ENCODE results near the gene SYTL3.

Gene SYTL3

GRCh38 chr6:158722176-158722729, 72.4 kb downstream of the SYTL3 start:
- DNase-seq (ENCODE audit: low spot score), result no peak

GRCh38 chr6:158725704-158726103, 75.8 kb downstream of the SYTL3 start:
- DNase-seq (ENCODE audit: low spot score), result no peak

- DNase-seq (ENCODE audit: low spot score), result no peak
Measured at GRCh38 chr6:158729906-158730540, 80.2 kb downstream of the SYTL3 start.

GRCh38 chr6:158730541-158730907, 80.7 kb downstream of the SYTL3 start:
- no peak for DNase-seq (ENCODE audit: low spot score)

GRCh38 chr6:158735009-158735408, 85.2 kb downstream of the SYTL3 start:
- DNase-seq (ENCODE audit: low spot score), result no peak

- no peak for DNase-seq (ENCODE audit: low spot score)
Measured at GRCh38 chr6:158737082-158737709, 87.3 kb downstream of the SYTL3 start.

GRCh38 chr6:158737710-158738615, 88.1 kb downstream of the SYTL3 start:
- DNase-seq (ENCODE audit: low spot score), result no peak

GRCh38 chr6:158739673-158740072, 89.8 kb downstream of the SYTL3 start:
- DNase-seq (ENCODE audit: low spot score), result no peak

GRCh38 chr6:158743033-158743651, 93.3 kb downstream of the SYTL3 start:
- DNase-seq (ENCODE audit: low spot score), result no peak

- no peak for DNase-seq (ENCODE audit: low spot score)
Measured at GRCh38 chr6:158744986-158745430, 95.2 kb downstream of the SYTL3 start.

GRCh38 chr6:158751224-158751623, 101.4 kb downstream of the SYTL3 start:
- DNase-seq (ENCODE audit: low spot score), result no peak

GRCh38 chr6:158751921-158752320, 102.1 kb downstream of the SYTL3 start:
- DNase-seq (ENCODE audit: low spot score), result no peak

GRCh38 chr6:158752613-158753012, 102.8 kb downstream of the SYTL3 start:
- DNase-seq (ENCODE audit: low spot score), result peak; percentile 96

GRCh38 chr6:158753811-158754210, 104.0 kb downstream of the SYTL3 start:
- DNase-seq (ENCODE audit: low spot score), result no peak

- no peak for DNase-seq (ENCODE audit: low spot score)
Measured at GRCh38 chr6:158754738-158755137, 104.9 kb downstream of the SYTL3 start.

GRCh38 chr6:158755636-158756035, 105.8 kb downstream of the SYTL3 start:
- no peak for DNase-seq (ENCODE audit: low spot score)

- DNase-seq (ENCODE audit: low spot score), result no peak
Measured at GRCh38 chr6:158756126-158756525, 106.3 kb downstream of the SYTL3 start.

GRCh38 chr6:158756977-158757752, 107.3 kb downstream of the SYTL3 start:
- no peak for DNase-seq (ENCODE audit: low spot score)

- DNase-seq (ENCODE audit: low spot score), result no peak
Measured at GRCh38 chr6:158757753-158758090, 107.9 kb downstream of the SYTL3 start.

GRCh38 chr6:158758451-158758860, 108.6 kb downstream of the SYTL3 start:
- DNase-seq (ENCODE audit: low spot score), result no peak

GRCh38 chr6:158758941-158759479, 109.2 kb downstream of the SYTL3 start:
- DNase-seq (ENCODE audit: low spot score), result no peak
